Gastrocnemius medialis (tissue), 4 donors: ENCODE measurements around the gene DNAH2. TPM values are rescaled to one million over a fixed set of nuclear protein-coding genes. Genes with fewer than 3 reads are reported as not detected.

Experiments
- ATAC-seq, 2 donors: fragments of 150-250 bp; one replicate each; pipeline ENCODE4 v1.9.1; 2016
- DNase-seq, 2 donors: peaks; one replicate each; pipeline ENCODE4 v3.0.0-alpha.2; 2019
- H3K27ac ChIP-seq, 4 donors: fragments of 200-600 bp; sonication (generic); 1 replicate in 1 of 4; 2 replicates in 3 of 4; pipeline ENCODE4 v1.5.1; 2016 to 2018; ENCODE audit warnings: mild to moderate bottlenecking in 2 of 4, moderate library complexity in 1 of 4
- H3K27me3 ChIP-seq, 3 donors: fragments of 200-600 bp; sonication (generic) in 2 of 3; 1 replicate in 1 of 3; 2 replicates in 2 of 3; pipeline versions ENCODE4 v1.5.1 to v1.6.0; 2016 to 2019; ENCODE audit warnings: mild to moderate bottlenecking in 1 of 3, moderate library complexity in 1 of 3
- H3K36me3 ChIP-seq, 2 donors: fragments of 200-600 bp; sonication (generic) in 1 of 2; one replicate each; pipeline ENCODE4 v1.5.1; 2017 to 2018
- H3K4me1 ChIP-seq, 2 donors: fragments of 200-600 bp; sonication (generic) in 1 of 2; one replicate each; pipeline ENCODE4 v1.5.1; 2016 to 2017; ENCODE audit warnings: mild to moderate bottlenecking in 2 of 2
- H3K4me3 ChIP-seq, 4 donors: fragments of 200-600 bp; sonication (generic) in 3 of 4; 1 replicate in 1 of 4; 2 replicates in 3 of 4; pipeline ENCODE4 v1.5.1; 2016 to 2019; ENCODE audit warnings: mild to moderate bottlenecking in 2 of 4
- H3K9me3 ChIP-seq, 3 donors: fragments of 200-600 bp; sonication (generic) in 2 of 3; 1 replicate in 1 of 3; 2 replicates in 2 of 3; pipeline ENCODE4 v1.5.1; 2016 to 2019
- POLR2A ChIP-seq, 2 donors: fragments of 450-650 bp; IDR thresholded peaks; one replicate each; pipeline ENCODE4 v1.6.1; 2017; ENCODE audit warnings: antibody characterized with exemption in 2 of 2, mild to moderate bottlenecking in 2 of 2, moderate library complexity in 2 of 2
- in situ Hi-C, 4 donors: fragments of 200-750 bp; cut with MboI; loops; one replicate each; pipeline versions ENCODE4 v1.15.0 to v1.8.0; 2017; ENCODE audit warnings: low sequenced_read_pairs in 4 of 4
- intact Hi-C: fragments of 100-400 bp; cut with DNase I; formaldehyde crosslinking; loops from one replicate; pipeline ENCODE4 v1.15.1; 2023; ENCODE audit warnings: low total_unique reads
- total RNA-seq, 4 donors: library from RNA; depleted of rRNA; stranded (reverse); fragments of >200 nt; gene quantifications; one replicate each; pipeline versions ENCODE4 v1.1.0 to v1.2.3, GENCODE V29; 2016
- TF ChIP-seq, protein P1 (sequence below), 5 experiments: fragments of 450-650 bp in 3 of 5; fragments of 200-600 bp in 2 of 5; sonication (generic) in 2 of 5; IDR thresholded peaks in 4 of 5; conservative IDR thresholded peaks in 1 of 5; 1 replicate in 4 of 5; 2 replicates in 1 of 5; pipeline ENCODE4 v1.5.1; 2016 to 2019; ENCODE audit warnings: antibody characterized with exemption in 5 of 5, mild to moderate bottlenecking in 3 of 5, moderate library complexity in 3 of 5

The DNAH2 gene
- total RNA-seq, 4 donors from 2014 or later = not detected

DNA sequence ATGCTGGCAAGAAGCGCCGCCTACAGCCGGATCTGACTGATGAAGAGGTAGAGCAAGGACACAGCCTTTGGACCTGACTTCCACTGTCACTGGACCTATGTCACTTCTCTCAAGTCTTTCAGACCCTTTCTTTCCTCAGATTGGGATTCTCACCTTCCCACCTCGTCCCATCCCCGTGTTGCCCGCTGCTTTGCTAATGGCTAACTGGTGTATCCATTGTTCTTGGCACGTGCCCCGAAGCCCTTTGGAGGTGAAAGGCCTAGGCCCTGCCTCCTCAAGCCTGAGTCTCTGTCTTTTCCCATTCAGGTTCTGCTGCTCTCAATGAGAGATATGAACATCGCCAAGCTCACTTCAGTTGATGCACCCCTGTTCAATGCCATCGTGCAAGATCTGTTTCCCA lies 63.2 kb downstream of the DNAH2 start:
- ATAC-seq = no peak
- DNase-seq = no peak
- Histone ChIP-seq H3K27me3 (peaks cover 0 to 7% (median 0%) of the 10 kb centered on the region in 3 donors), H3K9me3 (no peaks in the 10 kb centered on the region), H3K27ac (no peak overlapping the region), H3K4me3 (no peak overlapping the region), H3K4me1 (no peaks in the 10 kb centered on the region), H3K36me3 (no peaks in the 10 kb centered on the region)
- intact Hi-C loops = no loop called here
- in situ Hi-C loops = no loop called here
- no peak for TF ChIP-seq POLR2A (IDR thresholded peaks at IDR 0.05)

- H3K9me3 ChIP-seq = no peaks in the 10 kb centered on the region
- no peak for TF ChIP-seq POLR2A (IDR thresholded peaks at IDR 0.05)
- TF ChIP-seq, protein P1, sequence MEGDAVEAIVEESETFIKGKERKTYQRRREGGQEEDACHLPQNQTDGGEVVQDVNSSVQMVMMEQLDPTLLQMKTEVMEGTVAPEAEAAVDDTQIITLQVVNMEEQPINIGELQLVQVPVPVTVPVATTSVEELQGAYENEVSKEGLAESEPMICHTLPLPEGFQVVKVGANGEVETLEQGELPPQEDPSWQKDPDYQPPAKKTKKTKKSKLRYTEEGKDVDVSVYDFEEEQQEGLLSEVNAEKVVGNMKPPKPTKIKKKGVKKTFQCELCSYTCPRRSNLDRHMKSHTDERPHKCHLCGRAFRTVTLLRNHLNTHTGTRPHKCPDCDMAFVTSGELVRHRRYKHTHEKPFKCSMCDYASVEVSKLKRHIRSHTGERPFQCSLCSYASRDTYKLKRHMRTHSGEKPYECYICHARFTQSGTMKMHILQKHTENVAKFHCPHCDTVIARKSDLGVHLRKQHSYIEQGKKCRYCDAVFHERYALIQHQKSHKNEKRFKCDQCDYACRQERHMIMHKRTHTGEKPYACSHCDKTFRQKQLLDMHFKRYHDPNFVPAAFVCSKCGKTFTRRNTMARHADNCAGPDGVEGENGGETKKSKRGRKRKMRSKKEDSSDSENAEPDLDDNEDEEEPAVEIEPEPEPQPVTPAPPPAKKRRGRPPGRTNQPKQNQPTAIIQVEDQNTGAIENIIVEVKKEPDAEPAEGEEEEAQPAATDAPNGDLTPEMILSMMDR (IDR thresholded peaks at IDR 0.05 in 4 of 5, conservative IDR thresholded peaks at IDR 0.05 in 1 of 5) = no peak
- H3K27me3 ChIP-seq = peaks cover 0 to 5% (median 0%) of the 10 kb centered on the region in 3 donors
- in situ Hi-C loops (no loop called here), intact Hi-C loops (no loop called here)
- no peak overlapping the region for H3K4me3 ChIP-seq
- DNase-seq (no peak), ATAC-seq (no peak)
- H3K4me1 ChIP-seq = no peaks in the 10 kb centered on the region
- H3K36me3 ChIP-seq = no peaks in the 10 kb centered on the region
- H3K27ac ChIP-seq = no peak overlapping the region
Observed at GRCh38 chr17:7781429-7781828, 63.9 kb downstream of the DNAH2 start.

DNA sequence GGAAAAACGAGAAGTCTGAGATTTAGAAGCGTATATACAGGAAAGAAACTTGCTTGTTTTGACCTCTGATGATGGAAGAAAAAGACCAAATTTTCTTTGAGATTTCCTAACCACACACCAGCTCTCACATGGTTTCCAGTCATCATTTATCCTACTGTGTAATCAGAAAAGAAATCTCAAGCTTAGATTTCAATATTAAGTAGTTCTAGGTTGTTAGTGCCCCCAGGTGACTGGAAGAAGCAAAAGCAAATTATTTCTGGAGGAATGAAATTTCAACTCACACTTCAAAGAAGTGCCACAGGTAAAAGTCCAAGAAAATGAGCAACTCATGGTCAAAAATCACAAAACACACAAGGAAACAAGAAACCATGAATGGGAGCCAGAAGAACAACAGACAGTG lies 64.7 kb downstream of the DNAH2 start:
- Histone ChIP-seq H3K27ac (no peak overlapping the region), H3K9me3 (no peaks in the 10 kb centered on the region), H3K27me3 (peaks cover 0 to 5% (median 0%) of the 10 kb centered on the region in 3 donors), H3K4me3 (no peak overlapping the region), H3K36me3 (no peaks in the 10 kb centered on the region), H3K4me1 (no peaks in the 10 kb centered on the region)
- DNase-seq (no peak), ATAC-seq (no peak)
- TF ChIP-seq, protein P1 (IDR thresholded peaks at IDR 0.05 in 4 of 5, conservative IDR thresholded peaks at IDR 0.05 in 1 of 5) = no peak
- no peak for TF ChIP-seq POLR2A (IDR thresholded peaks at IDR 0.05)
- in situ Hi-C loops (no loop called here), intact Hi-C loops (no loop called here)

DNA sequence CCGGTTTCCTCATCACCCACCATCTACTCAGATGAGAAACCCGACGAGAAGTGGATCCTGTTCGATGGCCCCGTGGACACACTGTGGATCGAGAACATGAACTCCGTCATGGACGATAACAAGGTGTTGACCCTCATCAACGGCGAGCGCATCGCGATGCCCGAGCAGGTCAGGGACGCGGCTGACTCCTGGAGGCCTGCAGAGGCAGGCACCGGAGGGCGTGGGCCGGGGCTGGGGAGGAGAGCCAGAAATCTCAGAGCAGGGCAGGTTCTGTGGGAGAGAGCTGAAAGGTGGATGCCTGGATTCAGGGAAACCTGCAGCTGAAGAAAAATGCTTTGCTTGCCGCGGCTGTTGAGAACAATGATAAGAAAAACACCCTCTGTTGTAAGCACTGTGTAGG lies 69.3 kb downstream of the DNAH2 start:
- no peak for DNase-seq
- H3K27me3 ChIP-seq = peaks cover 0 to 5% (median 0%) of the 10 kb centered on the region in 3 donors
- no peaks in the 10 kb centered on the region for H3K4me1 ChIP-seq
- no peaks in the 10 kb centered on the region for H3K9me3 ChIP-seq
- in situ Hi-C loops (no loop called here), intact Hi-C loops (no loop called here)
- no peak overlapping the region for H3K27ac ChIP-seq
- H3K4me3 ChIP-seq = no peak overlapping the region
- no peaks in the 10 kb centered on the region for H3K36me3 ChIP-seq
- no peak for ATAC-seq
- TF ChIP-seq POLR2A (IDR thresholded peaks at IDR 0.05) = no peak
- TF ChIP-seq, protein P1 (IDR thresholded peaks at IDR 0.05 in 4 of 5, conservative IDR thresholded peaks at IDR 0.05 in 1 of 5) = no peak

GRCh38 chr17:7789131-7789530 lies 71.6 kb downstream of the DNAH2 start:
- no peaks in the 10 kb centered on the region for H3K27me3 ChIP-seq
- in situ Hi-C loops = no loop called here
- no peaks in the 10 kb centered on the region for H3K4me1 ChIP-seq
- intact Hi-C loops = no loop called here
- no peak overlapping the region for H3K4me3 ChIP-seq
- no peaks in the 10 kb centered on the region for H3K36me3 ChIP-seq
- H3K27ac ChIP-seq = no peak overlapping the region
- no peak for ATAC-seq
- DNase-seq = no peak
- H3K9me3 ChIP-seq = no peaks in the 10 kb centered on the region
- no peak for TF ChIP-seq POLR2A (IDR thresholded peaks at IDR 0.05)
- TF ChIP-seq, protein P1 (IDR thresholded peaks at IDR 0.05 in 4 of 5, conservative IDR thresholded peaks at IDR 0.05 in 1 of 5) = no peak
